Mononuclear cell (primary cell): ENCODE measurements around the gene TXNRD2. TPM values are rescaled to one million over a fixed set of nuclear protein-coding genes. Genes with fewer than 3 reads are reported as not detected.

Source experiments
- H3K27me3 ChIP-seq: 2 replicates; pipeline ENCODE4 v1.6.0; 2011; ENCODE audit warnings: low read length, control low read depth; ENCODE audit not compliant: insufficient read depth
- H3K4me1 ChIP-seq: 2 replicates; pipeline ENCODE4 v1.5.1; 2011; ENCODE audit warnings: mild to moderate bottlenecking, low read length, control low read depth; ENCODE audit not compliant: insufficient read depth
- H3K4me3 ChIP-seq: 2 replicates; pipeline ENCODE4 v1.5.1; 2011; ENCODE audit warnings: mild to moderate bottlenecking, low read length, moderate library complexity
- H3K9me3 ChIP-seq: 2 replicates; pipeline ENCODE4 v1.5.1; 2011; ENCODE audit warnings: low read depth, mild to moderate bottlenecking, control low read depth, low read length
- total RNA-seq: library from RNA; depleted of rRNA; stranded (reverse); fragments of >200 nt; gene quantifications from one replicate; pipeline ENCODE4 v1.2.3, GENCODE V29; 2012

The TXNRD2 gene
- total RNA-seq, 1 donor = 11.3 TPM

DNA sequence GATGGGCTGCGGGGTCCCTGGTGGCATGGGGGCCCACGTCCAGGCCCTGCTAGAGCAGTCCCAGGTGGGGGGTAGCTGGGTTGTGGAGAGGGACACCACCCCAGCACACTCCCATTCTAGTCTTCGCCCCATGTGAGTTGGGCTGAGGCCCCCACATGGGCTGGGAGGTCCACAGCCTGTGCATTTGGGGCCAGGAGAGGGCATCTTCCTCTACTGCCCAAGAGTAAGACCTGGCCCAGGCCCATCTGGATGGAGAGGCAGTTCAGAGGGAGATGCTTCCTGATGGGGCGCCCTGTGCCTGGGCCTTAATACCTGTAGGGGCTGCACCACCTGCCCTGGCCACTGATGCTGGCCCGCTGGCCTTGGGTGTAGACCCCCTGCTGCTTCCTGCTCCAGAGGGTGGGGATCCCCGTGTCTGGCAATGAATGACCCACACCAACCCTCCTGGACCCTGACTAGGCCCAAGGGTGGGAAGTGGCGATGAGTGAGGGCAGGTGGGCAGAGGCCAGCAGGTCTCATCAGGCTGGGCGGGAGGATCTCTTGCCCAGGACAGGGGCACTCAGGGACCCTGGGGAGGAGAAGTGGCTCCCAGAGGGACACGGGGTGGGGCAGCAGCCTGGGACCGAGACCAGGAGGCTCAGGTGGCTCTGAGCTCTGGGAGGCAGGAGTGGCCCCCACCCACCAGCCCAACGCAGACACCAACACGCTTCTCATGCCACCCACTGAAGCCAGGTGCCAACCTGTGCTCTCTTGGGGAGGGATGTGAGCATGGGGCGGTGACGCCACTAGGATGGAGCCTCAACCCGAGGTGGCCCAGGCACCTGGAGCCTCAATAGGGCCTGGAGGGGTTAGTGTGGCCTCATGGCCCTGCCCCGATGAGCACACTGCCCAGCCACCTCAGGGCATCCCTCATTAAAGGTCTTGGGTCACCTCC lies 69.5 kb downstream of the TXNRD2 start:
- Histone ChIP-seq H3K4me1 (no peaks in the 10 kb centered on the region), H3K9me3 (no peaks in the 10 kb centered on the region), H3K27me3 (no peaks in the 10 kb centered on the region), H3K4me3 (no peak overlapping the region)

DNA sequence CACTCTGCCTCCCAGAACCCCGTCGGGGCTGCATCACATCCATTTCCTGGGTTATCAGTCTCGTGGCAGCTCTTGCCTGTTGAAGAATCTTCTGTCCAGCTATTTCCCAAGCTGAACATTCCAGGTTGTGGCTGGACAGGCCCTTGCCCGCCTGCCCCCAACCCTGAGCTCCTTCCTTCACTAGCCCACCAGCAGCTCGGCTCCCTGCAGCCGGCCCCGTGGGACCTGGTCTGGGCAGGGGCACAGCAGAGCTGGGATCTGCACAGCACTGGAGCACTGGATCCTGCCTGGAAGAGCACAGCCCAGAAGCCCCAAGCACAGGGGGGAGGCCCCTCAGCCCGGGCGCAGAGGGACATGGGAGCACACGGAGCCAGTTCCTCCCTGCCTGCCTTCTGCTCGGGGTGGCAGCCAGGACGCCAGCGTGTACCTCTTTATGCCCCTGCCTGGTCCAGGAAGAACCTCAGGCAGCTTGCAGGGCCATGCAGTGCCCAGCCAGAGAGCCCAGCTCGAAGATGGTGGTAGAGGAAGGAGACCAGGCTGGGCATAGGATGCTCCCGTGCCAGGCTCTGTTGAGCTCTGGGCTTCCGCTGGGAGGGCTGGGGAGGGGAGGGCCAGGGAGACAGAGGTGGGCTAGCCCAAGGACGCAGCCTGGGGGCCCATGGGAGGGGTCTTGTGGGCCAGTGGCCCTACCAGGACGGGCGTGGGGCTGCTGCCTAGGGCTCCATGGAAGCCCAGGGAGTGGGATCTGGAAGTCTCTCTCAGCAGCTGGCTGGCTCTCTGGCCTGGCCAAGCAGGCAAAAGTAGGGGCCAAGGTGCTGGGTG lies 70.4 kb downstream of the TXNRD2 start:
- no peaks in the 10 kb centered on the region for H3K4me1 ChIP-seq
- no peaks in the 10 kb centered on the region for H3K27me3 ChIP-seq
- H3K4me3 ChIP-seq = no peak overlapping the region
- no peaks in the 10 kb centered on the region for H3K9me3 ChIP-seq

DNA sequence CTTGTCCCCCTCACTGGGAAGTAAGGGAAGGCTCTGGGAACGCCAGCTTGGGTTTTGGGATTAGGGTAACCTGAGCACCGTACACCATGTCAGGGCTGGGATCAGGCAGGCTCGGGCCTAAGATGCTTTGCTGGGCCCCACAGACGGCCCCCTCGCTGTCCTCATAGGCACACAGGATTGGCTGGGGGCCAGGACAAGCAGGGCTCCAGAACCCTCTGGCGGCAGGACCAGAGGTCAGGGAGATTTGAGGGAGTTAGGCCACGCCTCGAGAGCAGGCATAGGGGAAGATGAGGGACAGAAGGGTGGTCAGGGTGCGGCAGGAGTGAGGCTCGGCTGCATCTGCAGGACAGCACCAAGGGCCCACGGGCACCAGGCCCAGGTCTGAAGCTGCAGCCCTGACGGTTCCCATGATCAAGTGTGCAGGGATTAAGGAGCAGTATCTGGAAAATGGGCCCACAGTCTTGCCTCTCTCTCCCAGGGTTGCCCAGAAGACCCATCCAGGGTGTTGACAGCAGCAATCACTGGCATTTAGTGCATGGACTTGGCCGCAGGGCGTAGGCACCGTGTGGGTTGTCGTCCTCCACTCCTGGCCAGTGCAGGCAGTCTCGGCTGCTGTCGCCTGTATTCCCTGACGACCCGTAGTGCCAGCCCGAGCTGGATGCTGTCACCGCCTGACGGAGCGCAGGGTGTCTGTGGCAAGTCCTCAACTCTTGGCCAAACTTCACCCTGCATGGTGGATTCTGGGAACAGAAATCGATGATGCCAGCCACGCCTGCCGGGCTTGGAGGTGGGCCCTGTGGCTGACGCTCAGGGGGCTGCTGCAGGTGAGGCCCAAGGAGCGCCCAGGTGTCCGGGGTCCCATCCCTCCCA lies 71.2 kb downstream of the TXNRD2 start:
- H3K27me3 ChIP-seq = no peaks in the 10 kb centered on the region
- no peak overlapping the region for H3K4me3 ChIP-seq
- no peaks in the 10 kb centered on the region for H3K9me3 ChIP-seq
- H3K4me1 ChIP-seq = no peaks in the 10 kb centered on the region

DNA sequence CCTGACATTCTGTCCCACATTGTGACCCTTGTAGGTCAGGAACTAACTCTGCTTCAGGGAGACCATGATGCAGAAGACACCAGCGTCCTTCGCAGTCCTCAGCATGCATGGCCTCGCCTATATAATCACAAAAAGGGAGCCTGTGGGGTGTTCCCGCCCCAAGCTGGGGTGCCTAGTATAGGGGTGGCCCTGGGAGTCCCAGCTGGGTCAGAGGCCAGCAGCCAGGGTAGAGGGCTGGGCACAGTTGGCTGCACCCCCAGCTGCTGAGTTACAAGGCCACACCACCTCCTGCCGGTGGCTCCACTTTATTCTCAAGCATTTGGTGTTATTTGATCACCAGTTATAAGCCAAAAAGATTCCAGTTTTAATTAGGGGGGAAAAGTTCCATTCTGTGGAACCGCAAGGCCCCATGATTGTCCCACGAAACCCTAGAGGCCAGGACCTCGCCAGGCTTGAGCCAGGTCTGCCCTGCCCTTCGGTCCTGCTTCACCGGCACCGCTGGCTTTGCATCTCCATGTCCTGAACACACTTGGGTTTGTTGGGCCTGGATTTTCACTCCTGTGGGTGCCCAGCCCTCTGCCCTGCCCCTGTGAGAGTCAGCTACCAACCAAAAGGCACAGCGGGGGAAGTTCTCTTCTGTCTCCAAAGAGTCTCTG lies 72.0 kb downstream of the TXNRD2 start:
- no peak overlapping the region for H3K4me3 ChIP-seq
- H3K27me3 ChIP-seq = no peaks in the 10 kb centered on the region

DNA sequence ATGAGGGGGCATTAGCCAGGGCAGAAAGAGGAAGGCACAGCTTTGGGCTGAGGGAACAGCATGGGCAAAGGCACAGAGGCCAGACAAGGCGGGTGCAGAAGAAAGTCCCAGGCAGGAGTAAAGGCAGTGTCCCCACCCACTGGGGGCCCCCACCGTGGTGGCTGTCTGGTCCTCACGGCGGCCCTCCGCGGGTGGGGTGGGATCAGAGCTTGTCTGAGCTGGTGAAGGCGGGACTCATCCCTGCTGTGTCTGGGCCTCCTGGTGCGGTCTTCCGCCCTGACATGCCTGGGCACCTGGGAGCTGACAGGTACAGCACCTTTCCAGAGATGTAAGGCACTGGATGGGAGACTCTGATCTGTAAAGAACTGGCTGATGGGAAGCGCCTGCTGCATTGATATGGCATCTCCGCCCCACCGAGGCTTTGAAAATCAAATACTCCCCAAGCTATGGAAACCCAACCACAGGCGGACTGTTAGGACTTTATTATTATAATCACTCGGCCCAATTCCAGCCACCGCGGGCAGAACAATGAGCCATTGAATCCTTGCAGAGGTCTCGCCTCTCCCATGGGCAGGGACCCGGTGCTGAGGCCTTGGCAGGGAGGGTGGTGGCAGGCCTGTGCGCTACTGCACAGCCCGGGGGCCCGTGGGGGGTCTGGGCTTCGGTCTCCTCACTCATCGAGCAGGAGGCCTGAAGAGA lies 72.7 kb downstream of the TXNRD2 start:
- H3K27me3 ChIP-seq = no peaks in the 10 kb centered on the region
- no peaks in the 10 kb centered on the region for H3K9me3 ChIP-seq
- H3K4me1 ChIP-seq = no peaks in the 10 kb centered on the region
- H3K4me3 ChIP-seq = no peak overlapping the region

More for the DNA sequence above, 72.0 kb downstream of the TXNRD2 start:
- H3K4me1 ChIP-seq = no peaks in the 10 kb centered on the region
- H3K9me3 ChIP-seq = no peaks in the 10 kb centered on the region

DNA sequence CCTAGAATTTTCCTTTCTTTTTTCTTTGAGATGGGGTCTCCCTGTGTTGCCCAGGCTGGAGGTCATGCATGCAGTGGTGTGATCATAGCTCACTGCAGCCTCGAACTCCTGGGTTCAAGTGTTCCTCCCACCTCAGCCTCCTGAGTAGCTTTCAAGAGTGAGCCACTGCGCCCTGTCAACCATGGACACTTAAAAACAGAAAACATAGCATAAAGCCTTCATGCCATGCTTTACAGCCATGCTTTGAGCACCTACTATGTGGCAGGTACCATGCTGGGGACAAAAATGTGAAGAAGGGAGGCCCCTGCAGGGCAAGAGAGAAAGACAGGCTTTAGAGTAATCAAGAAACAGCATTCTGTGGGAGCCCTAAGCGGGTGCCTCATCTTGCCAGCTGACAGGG lies 73.3 kb downstream of the TXNRD2 start:
- H3K4me1 ChIP-seq = no peaks in the 10 kb centered on the region
- no peaks in the 10 kb centered on the region for H3K9me3 ChIP-seq
- H3K4me3 ChIP-seq = no peak overlapping the region
- H3K27me3 ChIP-seq = no peaks in the 10 kb centered on the region

DNA sequence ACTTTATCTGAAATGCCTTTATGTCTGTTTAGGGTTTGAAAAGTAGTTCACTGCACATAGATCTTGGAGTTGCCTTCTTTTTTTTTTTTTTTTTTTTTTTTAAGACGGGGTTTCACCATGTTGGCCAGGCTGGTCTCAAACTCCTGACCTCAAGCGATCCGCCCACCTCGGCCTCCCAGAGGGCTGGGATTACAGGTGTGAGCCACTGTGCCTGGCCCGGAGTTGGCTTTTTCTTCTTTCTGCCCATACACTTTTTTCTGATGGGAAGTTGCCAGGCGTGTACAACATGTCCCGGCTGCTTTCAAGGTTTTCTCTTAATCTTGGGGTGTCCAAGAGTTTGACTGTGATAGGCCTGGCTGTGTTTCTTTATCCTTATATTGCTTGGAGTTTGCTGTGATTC lies 74.0 kb downstream of the TXNRD2 start:
- H3K4me3 ChIP-seq = no peak overlapping the region

DNA sequence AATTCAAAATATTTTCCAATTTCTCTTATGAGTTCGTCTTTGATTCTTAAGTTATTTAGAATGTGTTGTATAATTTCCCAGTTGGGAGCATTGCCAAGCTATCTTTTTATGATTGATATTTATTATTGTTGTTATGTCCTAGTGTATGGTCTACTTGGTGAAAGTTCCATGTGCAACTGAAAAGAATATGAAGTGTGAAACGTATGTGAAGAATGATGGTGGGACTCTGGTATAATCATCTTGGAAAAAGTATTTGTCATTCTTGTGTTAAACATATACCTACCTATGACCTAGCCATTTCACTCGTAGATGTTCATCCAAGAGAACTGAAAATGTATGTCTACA lies 75.0 kb downstream of the TXNRD2 start:
- H3K9me3 ChIP-seq = no peaks in the 10 kb centered on the region
- H3K4me3 ChIP-seq = no peak overlapping the region
- no peaks in the 10 kb centered on the region for H3K4me1 ChIP-seq
- H3K27me3 ChIP-seq = no peaks in the 10 kb centered on the region

More for the DNA sequence above, 74.0 kb downstream of the TXNRD2 start:
- H3K9me3 ChIP-seq = no peaks in the 10 kb centered on the region
- no peaks in the 10 kb centered on the region for H3K4me1 ChIP-seq
- no peaks in the 10 kb centered on the region for H3K27me3 ChIP-seq

DNA sequence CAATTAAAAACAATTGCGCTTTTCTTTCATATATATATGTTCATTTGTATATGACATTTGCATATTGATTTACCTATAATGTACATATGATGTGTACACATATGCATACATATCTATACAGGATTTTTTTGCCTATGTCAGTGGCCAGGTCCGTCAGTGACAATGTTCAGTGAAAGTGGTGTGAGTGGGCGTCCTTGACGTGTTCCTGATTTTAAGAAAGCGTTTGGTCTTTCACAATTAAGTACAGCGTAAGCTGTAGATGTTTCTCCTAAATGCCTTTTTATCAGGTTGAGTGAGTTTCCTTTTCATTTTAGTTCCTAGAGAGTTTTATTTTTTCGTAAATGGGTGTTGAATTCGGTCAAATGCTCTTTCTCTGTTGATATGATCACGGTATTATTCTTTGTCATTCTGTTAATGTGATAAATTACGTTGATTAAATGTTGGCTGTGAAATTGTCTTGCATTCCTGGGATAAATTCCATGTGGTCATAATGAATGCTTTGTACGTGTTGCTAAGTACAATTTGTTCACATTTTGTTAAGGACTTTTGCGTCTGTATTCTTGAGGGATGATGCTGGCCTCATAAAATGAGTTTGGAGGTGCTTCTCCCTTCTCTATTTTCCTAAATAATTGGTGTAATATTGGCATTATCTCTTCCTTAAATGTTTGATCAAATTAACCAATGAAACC lies 76.3 kb downstream of the TXNRD2 start:
- no peaks in the 10 kb centered on the region for H3K9me3 ChIP-seq
- H3K4me1 ChIP-seq = no peaks in the 10 kb centered on the region
- no peak overlapping the region for H3K4me3 ChIP-seq
- H3K27me3 ChIP-seq = no peaks in the 10 kb centered on the region

DNA sequence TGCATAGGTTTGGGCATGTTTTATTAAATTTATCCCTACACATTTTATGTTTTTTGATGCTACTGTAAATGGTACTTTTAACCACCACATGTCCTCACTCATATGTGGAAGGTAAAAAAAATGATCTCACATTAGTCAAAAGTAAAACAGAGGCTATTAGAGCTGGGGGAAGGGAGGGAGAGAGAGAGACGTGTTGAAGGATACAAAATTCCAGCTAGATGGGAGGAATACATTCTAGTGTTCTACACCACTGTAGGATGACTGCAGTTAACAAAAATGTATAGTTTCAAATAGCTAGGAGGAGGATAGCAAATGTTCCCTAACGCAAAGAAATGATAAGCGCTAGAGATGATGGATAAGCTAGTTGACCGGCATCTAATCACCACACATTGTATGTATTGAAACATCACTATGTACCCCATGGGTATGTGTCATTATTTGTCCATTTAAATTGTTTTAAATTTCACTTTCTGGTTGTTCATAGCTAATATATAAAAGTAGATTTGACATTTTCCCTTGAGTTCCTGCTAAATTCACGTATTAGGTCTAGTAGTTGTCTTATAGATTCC lies 77.0 kb downstream of the TXNRD2 start:
- Histone ChIP-seq H3K9me3 (no peaks in the 10 kb centered on the region), H3K27me3 (no peaks in the 10 kb centered on the region), H3K4me3 (no peak overlapping the region), H3K4me1 (no peaks in the 10 kb centered on the region)

DNA sequence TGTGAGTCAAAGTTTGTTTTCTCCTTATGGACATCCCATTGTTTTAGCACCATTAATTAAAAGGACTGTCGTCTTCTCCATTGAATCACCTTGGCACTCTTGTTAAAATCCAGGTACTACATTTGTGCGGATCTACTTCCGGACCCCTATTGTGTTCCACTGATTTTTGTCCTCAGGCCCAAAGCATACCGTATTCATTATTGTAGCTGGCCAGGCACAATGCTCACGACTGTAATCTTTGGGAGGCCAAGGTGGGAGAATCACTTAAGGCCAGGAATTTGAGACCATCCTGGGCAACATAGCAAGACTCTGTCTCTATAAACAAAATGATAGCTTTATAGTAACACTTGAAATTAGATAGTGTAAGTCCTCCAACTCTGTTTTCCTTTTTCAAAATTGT lies 78.0 kb downstream of the TXNRD2 start:
- H3K4me3 ChIP-seq = no peak overlapping the region
- no peaks in the 10 kb centered on the region for H3K4me1 ChIP-seq
- no peaks in the 10 kb centered on the region for H3K27me3 ChIP-seq
- no peaks in the 10 kb centered on the region for H3K9me3 ChIP-seq

DNA sequence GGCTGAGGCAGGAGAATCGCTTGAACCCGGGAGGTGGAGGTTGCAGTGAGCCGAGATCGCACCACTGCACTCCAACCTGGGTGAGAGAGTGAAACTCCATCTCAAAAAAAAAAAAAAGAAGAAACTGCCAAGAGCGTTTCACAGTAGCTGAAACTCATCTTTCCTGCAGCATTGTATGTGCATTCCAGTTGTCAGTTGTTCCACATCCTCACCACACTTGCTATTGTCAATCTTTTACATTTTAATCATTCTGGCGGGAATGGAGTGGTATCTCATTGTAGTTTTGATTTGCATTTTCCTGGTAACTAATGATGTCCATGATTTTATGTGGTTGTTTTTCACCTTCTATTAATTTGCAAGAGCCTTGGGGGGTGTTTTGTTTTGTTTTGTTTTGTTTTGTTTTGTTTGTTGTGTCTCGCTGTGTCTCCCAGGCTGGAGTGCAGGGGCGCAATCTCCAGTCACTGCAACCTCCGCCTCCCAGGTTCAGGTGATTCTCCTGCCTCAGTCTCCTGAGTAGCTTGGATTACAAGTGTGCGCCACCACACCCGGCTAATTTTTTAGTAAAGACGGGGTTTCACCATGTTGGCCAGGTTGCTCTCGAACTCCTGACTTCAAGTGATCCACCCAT lies 78.9 kb downstream of the TXNRD2 start:
- no peaks in the 10 kb centered on the region for H3K9me3 ChIP-seq

More for the DNA sequence above, 78.9 kb downstream of the TXNRD2 start:
- Histone ChIP-seq H3K4me3 (no peak overlapping the region), H3K27me3 (no peaks in the 10 kb centered on the region), H3K4me1 (no peaks in the 10 kb centered on the region)
